Loucy (cell line): ENCODE data around the gene PRPSAP2.

Experiments used
- H2AFZ ChIP-seq: fragments of 200-600 bp; sonication (generic); 2 replicates; pipeline ENCODE4 v1.6.0; 2016; ENCODE audit warnings: antibody characterized with exemption, mild to moderate bottlenecking, low read length, moderate library complexity
- H3F3A ChIP-seq: fragments of 200-600 bp; 2 replicates; pipeline ENCODE4 v1.6.0; 2016; ENCODE audit warnings: antibody characterized with exemption, low read depth, mild to moderate bottlenecking
- H3K27me3 ChIP-seq: fragments of 200-600 bp; sonication (generic); 2 replicates; pipeline ENCODE4 v1.6.1; 2014; ENCODE audit warnings: low read length, mild to moderate bottlenecking; ENCODE audit not compliant: insufficient read depth, poor library complexity, severe bottlenecking
- H3K36me3 ChIP-seq: fragments of 200-600 bp; sonication (generic); 2 replicates; pipeline ENCODE4 v1.6.1; 2016; ENCODE audit warnings: low read length; ENCODE audit not compliant: insufficient read depth
- H3K4me1 ChIP-seq: fragments of 200-600 bp; sonication (generic); 2 replicates; pipeline ENCODE4 v1.5.1; 2014; ENCODE audit warnings: low read length, mild to moderate bottlenecking; ENCODE audit not compliant: insufficient read depth, poor library complexity, severe bottlenecking
- H3K4me2 ChIP-seq: fragments of 200-600 bp; sonication (generic); 2 replicates; pipeline ENCODE4 v1.6.0; 2014; ENCODE audit warnings: antibody characterized with exemption, low read length, low read depth, mild to moderate bottlenecking; ENCODE audit not compliant: poor library complexity, severe bottlenecking
- H3K4me3 ChIP-seq: fragments of 200-600 bp; sonication (generic); 2 replicates; pipeline ENCODE4 v1.5.1; 2014; ENCODE audit warnings: low read length, mild to moderate bottlenecking, mixed read lengths; ENCODE audit not compliant: poor library complexity, severe bottlenecking
- H3K79me2 ChIP-seq: fragments of 200-600 bp; sonication (generic); 2 replicates; pipeline ENCODE4 v1.6.1; 2014; ENCODE audit warnings: low read length; ENCODE audit not compliant: insufficient read depth
- H3K9ac ChIP-seq: fragments of 200-600 bp; sonication (generic); 2 replicates; pipeline ENCODE4 v1.6.0; 2014; ENCODE audit warnings: mild to moderate bottlenecking, low read depth, low read length, moderate library complexity; ENCODE audit not compliant: poor library complexity, severe bottlenecking
- H3K9me2 ChIP-seq: fragments of 200-600 bp; sonication (generic); replicated peaks from 2 replicates; pipeline ENCODE4 v1.6.1; 2016; ENCODE audit warnings: low read depth, low read length, mixed read lengths
- H3K9me3 ChIP-seq: fragments of 200-600 bp; sonication (generic); 2 replicates; pipeline ENCODE4 v1.6.1; 2014; ENCODE audit warnings: mild to moderate bottlenecking, antibody characterized with exemption, low read length, low read depth; ENCODE audit not compliant: insufficient read depth
- H4K20me1 ChIP-seq: fragments of 200-600 bp; sonication (generic); 2 replicates; pipeline ENCODE4 v1.6.0; 2014; ENCODE audit warnings: antibody characterized with exemption, low read length, mild to moderate bottlenecking; ENCODE audit not compliant: insufficient read depth, poor library complexity, severe bottlenecking
- CTCF ChIP-seq: fragments of 200-600 bp; sonication (generic); conservative IDR thresholded peaks from 2 replicates; pipeline ENCODE4 v1.5.1; 2014; ENCODE audit warnings: mild to moderate bottlenecking, antibody characterized with exemption, low read length
- EZH2phosphoT487 ChIP-seq: fragments of 200-600 bp; IDR thresholded peaks from 2 replicates; pipeline ENCODE4 v1.6.1; 2018; ENCODE audit warnings: antibody characterized with exemption, mild to moderate bottlenecking, moderate library complexity, borderline replicate concordance

Gene PRPSAP2

GRCh38 chr17:18961634-18962493, 103.9 kb downstream of the PRPSAP2 start:
- no peaks in the 10 kb centered on the region for H4K20me1 ChIP-seq
- H3K4me2 ChIP-seq: no peak overlapping the region
- H3K9me3 ChIP-seq: no peaks in the 10 kb centered on the region
- TF ChIP-seq EZH2phosphoT487: no peak
- TF ChIP-seq CTCF: no peak
- H3K4me1 ChIP-seq: peaks cover 33% of the 10 kb centered on the region
- H3K36me3 ChIP-seq: no peaks in the 10 kb centered on the region
- no peak overlapping the region for H3K4me3 ChIP-seq
- no peaks in the 10 kb centered on the region for H3F3A ChIP-seq
- no peaks in the 10 kb centered on the region for H3K9me2 ChIP-seq
- H3K9ac ChIP-seq: peak overlapping the region; percentile 34
- no peaks in the 10 kb centered on the region for H3K27me3 ChIP-seq
- no peaks in the 10 kb centered on the region for H3K79me2 ChIP-seq
- no peak overlapping the region for H2AFZ ChIP-seq

GRCh38 chr17:18962494-18962815, 104.5 kb downstream of the PRPSAP2 start:
- no peaks in the 10 kb centered on the region for H3K79me2 ChIP-seq
- H3K4me2 ChIP-seq: no peak overlapping the region
- H3K9ac ChIP-seq: peak overlapping the region; percentile 34
- peaks cover 39% of the 10 kb centered on the region for H3K4me1 ChIP-seq
- H3F3A ChIP-seq: no peaks in the 10 kb centered on the region
- no peaks in the 10 kb centered on the region for H3K9me3 ChIP-seq
- H3K36me3 ChIP-seq: no peaks in the 10 kb centered on the region
- H4K20me1 ChIP-seq: no peaks in the 10 kb centered on the region
- no peaks in the 10 kb centered on the region for H3K9me2 ChIP-seq
- no peak overlapping the region for H2AFZ ChIP-seq
- H3K27me3 ChIP-seq: no peaks in the 10 kb centered on the region
- no peak overlapping the region for H3K4me3 ChIP-seq
- TF ChIP-seq CTCF (no peak), EZH2phosphoT487 (no peak)

- Histone ChIP-seq H3K4me3 (no peak overlapping the region), H3K9me3 (no peaks in the 10 kb centered on the region), H3K27me3 (no peaks in the 10 kb centered on the region), H3K4me1 (peaks cover 48% of the 10 kb centered on the region), H3F3A (no peaks in the 10 kb centered on the region), H4K20me1 (no peaks in the 10 kb centered on the region), H3K36me3 (no peaks in the 10 kb centered on the region), H3K9me2 (no peaks in the 10 kb centered on the region), H3K9ac (peak overlapping the region; percentile 34), H3K79me2 (no peaks in the 10 kb centered on the region), H3K4me2 (no peak overlapping the region), H2AFZ (no peak overlapping the region)
- TF ChIP-seq CTCF (no peak), EZH2phosphoT487 (no peak)
Observed at GRCh38 chr17:18963126-18964017, 105.4 kb downstream of the PRPSAP2 start.
